ENCODE measurements around the gene KIAA0319L. TPM values are rescaled to one million over a fixed set of nuclear protein-coding genes. Genes with fewer than 3 reads are reported as not detected.

The KIAA0319L gene
- total RNA-seq, 1 donor from 2014 or later = 66.9 TPM

- no peak for ATAC-seq
- DNase-seq (ENCODE audit: low spot score) = no peak
- intact Hi-C loops (cut with DNase I) = no loop called here
Observed at GRCh38 chr1:35555212-35555584, 2.0 kb downstream of the KIAA0319L start.

GRCh38 chr1:35554266-35555211, 2.7 kb downstream of the KIAA0319L start:
- intact Hi-C loops (cut with DNase I) = no loop called here
- DNase-seq (ENCODE audit: low spot score) (no peak), ATAC-seq (no peak)

- intact Hi-C loops (cut with DNase I) = no loop called here
- ATAC-seq (no peak), DNase-seq (ENCODE audit: low spot score) (no peak)
Observed at GRCh38 chr1:35553851-35554250, 3.4 kb downstream of the KIAA0319L start.

GRCh38 chr1:35546614-35547013, 10.6 kb downstream of the KIAA0319L start:
- intact Hi-C loops (cut with DNase I) = no loop called here
- DNase-seq (ENCODE audit: low spot score) (no peak), ATAC-seq (no peak)

GRCh38 chr1:35544976-35545375, 12.2 kb downstream of the KIAA0319L start:
- intact Hi-C loops (cut with DNase I) = no loop called here
- DNase-seq (ENCODE audit: low spot score) = no peak
- peak; percentile 84 for ATAC-seq

- intact Hi-C loops (cut with DNase I) = no loop called here
- DNase-seq (ENCODE audit: low spot score) = no peak
- no peak for ATAC-seq
Observed at GRCh38 chr1:35539824-35540261, 17.4 kb downstream of the KIAA0319L start.

- no peak for DNase-seq (ENCODE audit: low spot score)
- intact Hi-C loops (cut with DNase I) = no loop called here
- peak; percentile 83 for ATAC-seq
Observed at GRCh38 chr1:35539073-35539823, 18.0 kb downstream of the KIAA0319L start.

- intact Hi-C loops (cut with DNase I) = no loop called here
- DNase-seq (ENCODE audit: low spot score) (no peak), ATAC-seq (no peak)
Observed at GRCh38 chr1:35537806-35538205, 19.4 kb downstream of the KIAA0319L start.

GRCh38 chr1:35536556-35537162, 20.5 kb downstream of the KIAA0319L start:
- ATAC-seq (no peak), DNase-seq (ENCODE audit: low spot score) (no peak)
- intact Hi-C loops (cut with DNase I) = no loop called here

GRCh38 chr1:35535243-35535642, 22.0 kb downstream of the KIAA0319L start:
- intact Hi-C loops (cut with DNase I) = no loop called here
- no peak for ATAC-seq
- no peak for DNase-seq (ENCODE audit: low spot score)

GRCh38 chr1:35533586-35533985, 23.6 kb downstream of the KIAA0319L start:
- intact Hi-C loops (cut with DNase I) = no loop called here
- no peak for ATAC-seq
- DNase-seq (ENCODE audit: low spot score) = no peak

GRCh38 chr1:35532497-35533223, 24.5 kb downstream of the KIAA0319L start:
- intact Hi-C loops (cut with DNase I) = no loop called here
- DNase-seq (ENCODE audit: low spot score) (no peak), ATAC-seq (no peak)

- intact Hi-C loops (cut with DNase I) = no loop called here
- DNase-seq (ENCODE audit: low spot score) = no peak
- no peak for ATAC-seq
Observed at GRCh38 chr1:35531368-35531767, 25.8 kb downstream of the KIAA0319L start.

- no peak for ATAC-seq
- intact Hi-C loops (cut with DNase I) = no loop called here
- no peak for DNase-seq (ENCODE audit: low spot score)
Observed at GRCh38 chr1:35530946-35531345, 26.3 kb downstream of the KIAA0319L start.

GRCh38 chr1:35530168-35530567, 27.0 kb downstream of the KIAA0319L start:
- ATAC-seq (no peak), DNase-seq (ENCODE audit: low spot score) (no peak)
- intact Hi-C loops (cut with DNase I) = no loop called here

- ATAC-seq = no peak
- no peak for DNase-seq (ENCODE audit: low spot score)
- intact Hi-C loops (cut with DNase I) = no loop called here
Observed at GRCh38 chr1:35524106-35524505, 33.1 kb downstream of the KIAA0319L start.

GRCh38 chr1:35519432-35519831, 37.8 kb downstream of the KIAA0319L start:
- DNase-seq (ENCODE audit: low spot score) = no peak
- no peak for ATAC-seq
- intact Hi-C loops (cut with DNase I) = no loop called here

- ATAC-seq (no peak), DNase-seq (ENCODE audit: low spot score) (no peak)
- intact Hi-C loops (cut with DNase I) = no loop called here
Observed at GRCh38 chr1:35518183-35518582, 39.0 kb downstream of the KIAA0319L start.

- intact Hi-C loops (cut with DNase I) = no loop called here
- DNase-seq (ENCODE audit: low spot score) (no peak), ATAC-seq (no peak)
Observed at GRCh38 chr1:35511305-35511704, 45.9 kb downstream of the KIAA0319L start.

Measured in sciatic nerve (tissue), 2 donors.